Fibroblast of villous mesenchyme (primary cell): ENCODE data around the gene PLSCR4. TPM values are rescaled to one million over a fixed set of nuclear protein-coding genes. Genes with fewer than 3 reads are reported as not detected.

Experiments
- DNase-seq: peaks from one replicate; pipeline ENCODE4 v3.0.0-alpha.2; 2010; ENCODE audit warnings: low read depth
- H3K4me3 ChIP-seq: 2 replicates; pipeline ENCODE4 v1.5.1; 2011; ENCODE audit warnings: low read depth, mild to moderate bottlenecking, low read length
- total RNA-seq: library from RNA; depleted of rRNA; stranded (reverse); fragments of >200 nt; gene quantifications from 2 replicates; pipeline ENCODE4 v1.2.3, GENCODE V29; 2012
- TF ChIP-seq, protein P1 (sequence below): IDR thresholded peaks from 2 replicates; pipeline ENCODE4 v1.5.1; 2012; ENCODE audit warnings: low read depth, mild to moderate bottlenecking, low read length; ENCODE audit not compliant: insufficient read depth

The PLSCR4 gene
- total RNA-seq, 1 donor: 22.9 TPM

DNA sequence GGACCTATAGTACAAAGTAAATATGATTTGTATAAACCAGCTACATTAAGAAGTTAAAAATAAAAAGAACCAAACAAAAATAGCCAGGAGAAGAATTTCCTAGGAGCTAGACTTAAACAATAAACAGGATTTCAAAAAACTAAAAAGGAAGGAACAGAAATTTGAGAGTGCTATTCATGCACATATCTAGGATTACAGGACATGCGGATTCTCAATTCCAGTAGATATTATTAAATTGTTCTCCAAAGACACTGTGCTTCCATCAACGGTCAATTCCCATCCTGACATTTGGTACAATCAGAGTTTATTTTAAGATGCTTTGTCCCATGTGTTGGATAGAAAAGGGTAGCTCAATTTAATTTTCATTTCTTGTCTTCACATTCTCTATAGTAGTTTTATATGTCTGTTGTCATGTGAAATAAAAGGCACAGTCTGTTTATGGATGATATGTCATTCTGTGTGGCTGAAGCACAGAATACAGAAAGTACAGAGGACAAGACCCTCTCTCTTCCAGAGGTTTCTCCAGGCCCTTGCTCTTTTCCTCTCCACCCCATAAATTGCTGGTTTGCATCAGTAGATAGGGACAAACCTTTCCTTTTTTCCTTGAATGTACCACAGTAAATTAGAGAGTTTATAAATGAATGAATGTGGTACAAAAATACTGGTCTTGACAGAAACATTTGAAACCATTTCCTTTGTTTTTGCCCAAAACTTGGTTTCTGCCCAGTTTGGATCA, 93.4 kb downstream of the PLSCR4 start:
- TF ChIP-seq, protein P1, sequence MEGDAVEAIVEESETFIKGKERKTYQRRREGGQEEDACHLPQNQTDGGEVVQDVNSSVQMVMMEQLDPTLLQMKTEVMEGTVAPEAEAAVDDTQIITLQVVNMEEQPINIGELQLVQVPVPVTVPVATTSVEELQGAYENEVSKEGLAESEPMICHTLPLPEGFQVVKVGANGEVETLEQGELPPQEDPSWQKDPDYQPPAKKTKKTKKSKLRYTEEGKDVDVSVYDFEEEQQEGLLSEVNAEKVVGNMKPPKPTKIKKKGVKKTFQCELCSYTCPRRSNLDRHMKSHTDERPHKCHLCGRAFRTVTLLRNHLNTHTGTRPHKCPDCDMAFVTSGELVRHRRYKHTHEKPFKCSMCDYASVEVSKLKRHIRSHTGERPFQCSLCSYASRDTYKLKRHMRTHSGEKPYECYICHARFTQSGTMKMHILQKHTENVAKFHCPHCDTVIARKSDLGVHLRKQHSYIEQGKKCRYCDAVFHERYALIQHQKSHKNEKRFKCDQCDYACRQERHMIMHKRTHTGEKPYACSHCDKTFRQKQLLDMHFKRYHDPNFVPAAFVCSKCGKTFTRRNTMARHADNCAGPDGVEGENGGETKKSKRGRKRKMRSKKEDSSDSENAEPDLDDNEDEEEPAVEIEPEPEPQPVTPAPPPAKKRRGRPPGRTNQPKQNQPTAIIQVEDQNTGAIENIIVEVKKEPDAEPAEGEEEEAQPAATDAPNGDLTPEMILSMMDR: no peak
- no peak for DNase-seq
- peak overlapping the region; percentile 94 for H3K4me3 ChIP-seq

DNA sequence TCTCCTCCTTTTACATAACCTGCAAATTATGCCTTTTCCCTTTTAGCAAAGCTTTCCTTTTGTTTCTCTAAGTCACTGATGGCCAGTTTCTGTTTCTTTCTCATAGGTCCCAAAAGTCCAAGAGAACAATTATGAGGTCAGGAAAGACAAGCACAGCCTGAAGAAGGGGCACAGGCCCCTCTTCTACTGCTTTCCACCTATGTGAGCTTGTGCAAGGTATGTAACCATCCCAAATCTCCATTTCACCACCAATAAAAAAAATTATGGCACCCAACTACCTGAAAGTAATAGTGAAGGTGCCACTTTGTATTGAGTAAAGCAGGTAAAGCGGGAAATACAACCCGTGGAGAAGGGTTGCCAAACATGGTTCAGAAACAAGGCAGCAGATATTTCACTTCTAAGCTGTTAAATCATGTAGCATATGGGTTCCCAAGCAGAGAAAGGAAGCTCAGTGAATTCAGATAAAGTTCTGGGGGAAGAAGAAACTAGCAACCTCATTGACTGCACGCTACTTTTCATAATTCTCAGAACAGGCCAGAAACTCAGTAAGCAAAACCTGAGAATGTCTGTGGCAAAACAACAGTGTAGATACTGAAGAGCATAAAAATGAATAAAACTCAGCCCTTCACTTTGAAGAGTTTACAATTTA, 94.1 kb downstream of the PLSCR4 start:
- DNase-seq: no peak
- TF ChIP-seq, protein P1: no peak
- peak overlapping the region; percentile 94 for H3K4me3 ChIP-seq

DNA sequence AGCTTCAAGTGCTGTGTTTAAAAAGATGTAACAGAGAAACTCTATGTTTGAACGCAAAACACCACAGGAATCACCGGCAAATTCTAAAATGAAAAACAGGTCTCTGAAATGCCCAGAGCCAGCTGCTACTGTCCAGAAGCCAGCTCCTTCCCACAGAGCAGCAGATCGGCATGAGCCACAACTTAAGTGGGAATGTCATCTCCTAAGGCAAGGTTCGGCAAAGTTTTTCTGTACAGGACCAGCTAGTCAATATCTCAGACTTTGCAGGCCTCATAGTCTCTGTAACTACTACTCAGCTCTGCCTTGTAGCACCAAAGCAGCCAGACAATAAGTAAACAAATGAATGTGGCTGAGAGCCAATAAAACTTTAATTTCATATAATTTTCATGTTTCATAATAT, 94.8 kb downstream of the PLSCR4 start:
- TF ChIP-seq, protein P1: no peak
- DNase-seq: no peak
- peak overlapping the region; percentile 94 for H3K4me3 ChIP-seq

DNA sequence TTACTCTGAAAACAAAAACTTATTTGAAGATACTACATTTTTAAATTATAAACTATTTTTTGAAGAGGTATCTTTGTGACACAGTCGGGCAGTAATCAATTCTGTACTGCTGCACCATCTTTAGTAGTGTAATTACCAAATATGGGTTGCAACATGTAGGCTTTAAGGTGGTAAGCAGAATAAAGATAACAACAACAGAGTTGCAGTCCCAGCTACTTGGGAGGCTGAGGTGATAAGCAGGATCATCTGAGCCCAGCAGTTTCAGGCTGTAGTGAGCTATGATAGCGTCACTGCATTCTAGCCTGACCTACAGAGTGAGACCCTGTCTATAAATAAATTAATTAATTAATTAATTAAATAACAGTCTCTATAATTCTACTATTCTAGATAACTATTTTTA, 95.9 kb downstream of the PLSCR4 start:
- peak; percentile 68 for DNase-seq
- H3K4me3 ChIP-seq: no peak overlapping the region
- TF ChIP-seq, protein P1: no peak

DNA sequence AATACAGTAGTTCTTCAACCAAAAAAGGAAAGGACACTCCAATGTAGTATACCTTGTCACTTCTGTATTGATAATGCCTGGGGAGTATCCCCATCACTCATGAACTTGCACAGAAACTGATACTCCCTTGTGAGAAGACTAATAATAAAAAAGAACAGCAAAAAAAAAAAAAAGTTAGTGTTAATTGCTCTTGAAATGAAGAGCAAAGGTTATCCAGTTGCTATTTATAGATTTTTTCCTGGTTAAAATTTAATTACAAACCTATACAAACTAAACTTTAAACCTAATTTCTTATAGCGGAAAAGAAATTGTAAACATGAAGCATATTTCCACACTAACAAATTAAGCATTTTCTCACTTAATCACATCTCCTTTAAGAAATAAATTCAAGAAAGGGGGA, 96.6 kb downstream of the PLSCR4 start:
- TF ChIP-seq, protein P1: no peak
- no peak for DNase-seq
- H3K4me3 ChIP-seq: no peak overlapping the region

DNA sequence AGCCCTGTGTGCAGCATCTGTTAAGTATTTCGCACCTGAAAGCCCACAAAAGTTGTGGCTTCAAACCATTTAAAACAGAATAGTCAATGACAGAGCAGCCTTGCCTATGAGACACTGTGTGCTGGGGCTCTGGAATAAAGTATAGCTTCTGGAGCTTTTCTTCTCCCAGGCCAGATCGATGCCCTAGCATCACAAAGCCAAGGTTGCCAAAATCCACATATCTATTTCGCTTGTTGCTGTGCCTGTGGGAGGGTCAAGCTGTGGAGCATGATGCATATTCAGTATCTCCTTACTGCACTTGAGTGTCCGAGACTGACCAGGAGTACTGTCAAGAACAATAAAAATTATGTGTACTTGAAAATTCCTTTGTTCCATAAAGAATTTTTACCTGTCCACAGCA, 97.5 kb downstream of the PLSCR4 start:
- no peak overlapping the region for H3K4me3 ChIP-seq
- DNase-seq: no peak
- TF ChIP-seq, protein P1: no peak
